Activated T-cell treated with anti-CD3 and anti-CD28 coated beads for 4 hours (primary cell): ENCODE measurements around the gene DCAF4.
A peak's percentile ranks its signal among the peaks of the same experiment; 100 is the strongest.

Experiments used
- DNase-seq: peaks from one replicate; pipeline ENCODE4 v3.0.0-alpha.2; 2020

Gene DCAF4, protein sequence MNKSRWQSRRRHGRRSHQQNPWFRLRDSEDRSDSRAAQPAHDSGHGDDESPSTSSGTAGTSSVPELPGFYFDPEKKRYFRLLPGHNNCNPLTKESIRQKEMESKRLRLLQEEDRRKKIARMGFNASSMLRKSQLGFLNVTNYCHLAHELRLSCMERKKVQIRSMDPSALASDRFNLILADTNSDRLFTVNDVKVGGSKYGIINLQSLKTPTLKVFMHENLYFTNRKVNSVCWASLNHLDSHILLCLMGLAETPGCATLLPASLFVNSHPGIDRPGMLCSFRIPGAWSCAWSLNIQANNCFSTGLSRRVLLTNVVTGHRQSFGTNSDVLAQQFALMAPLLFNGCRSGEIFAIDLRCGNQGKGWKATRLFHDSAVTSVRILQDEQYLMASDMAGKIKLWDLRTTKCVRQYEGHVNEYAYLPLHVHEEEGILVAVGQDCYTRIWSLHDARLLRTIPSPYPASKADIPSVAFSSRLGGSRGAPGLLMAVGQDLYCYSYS

DNA sequence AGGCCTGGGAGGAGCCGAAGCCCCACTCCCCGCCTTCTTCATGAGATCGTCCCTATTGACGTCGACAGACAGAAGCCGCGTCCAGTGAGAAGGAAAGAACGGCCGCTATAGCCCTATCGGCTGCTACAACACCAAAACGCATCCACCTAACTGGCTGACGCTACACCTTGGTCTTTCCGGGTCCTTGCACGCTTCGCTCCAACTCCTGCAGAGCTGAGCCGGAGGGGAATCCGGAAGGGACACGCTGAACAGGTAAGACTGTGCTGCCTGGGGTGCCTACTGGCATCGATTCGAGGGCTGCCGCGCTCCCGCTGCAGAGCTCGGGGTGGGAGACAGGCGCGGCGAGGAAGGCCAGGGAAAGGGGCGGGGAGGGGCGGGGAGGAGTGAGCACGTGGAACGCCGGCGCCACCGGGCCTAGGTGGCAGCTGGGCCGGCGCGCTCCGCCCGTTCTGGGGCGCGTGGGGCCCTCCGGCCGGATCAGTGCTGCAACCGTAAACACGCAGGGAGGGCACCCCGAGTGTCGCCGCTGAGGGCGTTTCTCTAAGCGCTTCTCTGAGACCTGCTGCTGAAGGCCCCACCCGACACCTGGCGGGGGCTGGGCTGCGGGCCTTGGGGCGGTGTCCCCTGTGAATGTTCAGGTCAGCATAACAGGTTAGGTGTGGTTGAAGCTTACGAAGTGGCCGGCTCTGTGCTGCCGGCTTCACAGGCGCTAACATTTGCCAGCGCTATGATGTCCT, at the start of gene DCAF4:
DCAF4 (plus strand) TSS at position 173 of the 737 bp plus-strand sequence. CDS start 11,515 bp downstream, outside the sequence.
- peak; percentile 90 for DNase-seq

DNA sequence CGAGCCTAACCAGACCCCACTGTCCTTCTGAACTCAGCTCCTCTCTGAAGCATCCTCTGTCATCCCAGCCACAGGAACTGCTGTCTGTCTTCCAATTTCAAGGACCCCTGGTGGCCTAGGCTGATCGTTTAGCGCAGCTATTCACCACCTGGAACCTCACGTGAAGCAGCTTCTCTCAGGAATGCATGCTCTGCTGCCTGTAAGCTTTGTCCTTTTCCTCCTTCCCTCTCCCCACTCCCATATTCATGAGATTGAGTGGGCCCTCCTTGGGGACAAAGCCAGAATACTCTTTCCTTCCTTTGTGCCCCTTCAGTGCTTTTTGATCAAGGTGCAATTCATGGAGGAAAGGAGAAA, 49.6 kb upstream of the DCAF4 start:
- DNase-seq = no peak

DNA sequence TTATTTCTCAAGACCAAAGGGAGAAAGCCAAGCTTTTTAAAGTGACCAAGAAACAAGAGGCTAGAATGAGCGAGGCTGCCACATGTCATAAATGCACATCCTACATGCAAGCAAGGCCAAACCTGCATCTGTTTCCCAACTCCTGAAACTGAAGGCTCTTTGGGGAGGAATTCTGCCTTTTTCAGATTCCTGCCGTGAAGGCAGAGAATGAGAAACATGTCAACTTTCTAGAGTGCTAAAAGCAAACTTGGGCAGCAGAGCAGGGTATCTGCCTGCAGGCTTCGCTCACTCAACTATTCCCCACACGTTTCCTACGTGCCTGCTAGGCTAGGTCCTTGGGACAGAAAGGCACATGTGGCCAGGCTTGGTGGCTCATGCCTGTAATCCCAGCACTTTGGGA, 47.5 kb upstream of the DCAF4 start:
- no peak for DNase-seq

DNA sequence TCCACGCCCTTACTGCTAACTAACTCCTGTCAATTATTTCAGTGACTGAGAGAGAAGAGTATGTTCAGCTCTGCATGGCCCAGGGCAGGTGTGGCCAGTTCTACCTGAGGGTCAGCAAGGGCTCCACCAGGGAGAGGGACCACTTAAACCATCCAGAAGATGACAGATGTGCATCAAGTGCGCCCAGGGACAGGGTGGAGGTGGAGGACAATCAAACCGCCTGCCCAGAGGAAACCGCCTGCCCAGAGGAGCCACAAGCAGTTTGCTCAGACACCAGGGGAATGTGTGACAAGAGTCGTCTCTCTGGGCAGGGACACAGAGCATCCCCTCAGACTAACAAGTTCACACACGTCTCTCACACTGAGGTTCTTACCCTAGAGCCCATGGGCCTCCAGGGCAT, 46.8 kb upstream of the DCAF4 start:
- DNase-seq = no peak

DNA sequence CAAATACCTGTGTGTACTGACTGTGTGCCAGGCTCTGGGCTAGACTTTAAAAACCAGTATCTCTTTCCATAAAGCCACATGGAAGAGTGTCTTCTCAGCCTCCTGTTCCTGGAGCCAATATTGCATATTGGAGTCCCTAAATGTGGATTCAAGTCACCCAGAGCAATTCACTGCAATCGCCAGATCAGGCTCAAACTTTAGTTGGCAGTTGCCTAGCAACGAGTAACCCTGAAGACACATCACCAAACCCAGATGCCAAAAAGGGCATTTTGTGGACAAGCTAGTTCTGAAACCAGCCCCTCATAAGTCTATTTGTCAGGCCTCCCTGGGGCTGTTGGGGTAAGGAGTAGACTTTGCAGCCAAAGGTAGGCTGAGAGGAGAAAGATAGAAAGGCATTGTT, 46.1 kb upstream of the DCAF4 start:
- no peak for DNase-seq

DNA sequence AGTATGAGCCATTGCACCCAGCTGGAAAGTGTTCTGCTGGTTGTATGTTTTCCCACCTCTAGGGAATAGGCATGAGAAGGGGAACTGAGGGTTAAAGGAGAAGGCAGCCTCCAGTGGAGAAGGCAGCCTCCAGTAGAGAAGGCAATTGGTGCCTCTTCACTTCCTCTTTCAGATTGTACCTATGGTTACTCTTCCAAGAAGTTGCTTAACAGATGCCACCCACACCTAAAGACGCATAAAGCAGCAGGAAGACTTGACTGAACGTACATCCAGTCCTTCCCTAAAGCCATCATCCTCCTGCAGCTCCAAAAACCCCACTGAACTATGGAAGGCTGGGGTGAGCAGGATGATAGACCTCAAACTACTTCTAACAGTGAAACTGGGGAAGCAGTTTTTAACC, 45.4 kb upstream of the DCAF4 start:
- DNase-seq = no peak

DNA sequence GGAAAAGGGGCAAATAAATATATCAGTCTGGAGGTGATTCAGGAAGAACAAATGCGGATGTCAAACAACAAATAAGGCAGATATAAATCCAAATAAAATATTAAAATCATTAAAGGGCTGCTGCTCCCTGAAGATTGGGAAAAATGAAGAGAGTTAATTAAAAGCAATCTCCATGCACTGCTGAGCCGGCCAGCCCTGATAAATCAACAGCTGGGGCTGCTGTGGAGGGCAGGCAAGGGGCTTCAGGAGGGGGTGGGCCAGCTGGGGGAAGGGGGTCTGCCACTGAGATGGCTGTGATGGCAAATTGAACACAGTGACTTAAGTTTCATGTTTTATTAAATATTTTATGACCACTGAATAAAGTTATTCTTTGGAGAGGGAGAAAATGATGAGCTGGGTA, 44.7 kb upstream of the DCAF4 start:
- no peak for DNase-seq

DNA sequence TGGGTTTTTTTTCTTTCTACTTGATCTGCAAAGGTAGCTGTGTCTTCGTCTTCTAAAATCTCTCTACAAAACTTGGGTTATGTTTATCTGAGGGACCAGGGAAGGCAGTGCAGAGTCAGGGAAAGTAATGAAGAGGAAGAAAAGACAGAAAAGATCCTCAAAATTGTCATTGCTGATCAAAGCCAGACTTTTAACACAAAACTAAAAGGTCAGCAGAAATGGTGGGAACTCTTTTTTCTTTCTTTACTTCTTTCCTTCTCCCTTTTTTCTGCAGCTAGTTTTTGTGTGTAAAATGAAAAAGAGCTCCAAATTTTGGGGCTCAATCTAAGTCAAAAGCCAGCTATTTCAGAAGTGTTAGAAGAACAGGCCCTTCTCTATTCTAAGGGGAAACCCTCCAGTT, 44.2 kb upstream of the DCAF4 start:
- no peak for DNase-seq

DNA sequence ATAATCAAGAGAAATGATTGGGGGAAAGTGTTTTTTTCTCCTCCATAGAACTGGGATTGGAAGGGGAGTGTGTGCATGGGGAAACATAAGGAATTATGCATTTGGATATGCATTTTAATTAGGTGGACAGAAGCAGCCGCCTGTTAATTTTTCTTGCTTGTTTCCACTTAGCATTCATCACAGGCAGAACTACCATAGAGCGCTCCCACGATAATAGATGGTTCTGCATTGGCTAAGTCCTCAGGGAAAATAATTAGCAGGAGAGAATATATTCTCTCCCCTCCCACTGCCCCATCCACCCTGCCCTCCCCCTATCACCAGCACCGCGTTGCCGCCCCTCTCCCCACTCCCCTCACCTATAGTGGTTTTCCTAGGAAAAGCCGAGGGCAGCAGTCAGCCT, 43.8 kb upstream of the DCAF4 start:
- no peak for DNase-seq

DNA sequence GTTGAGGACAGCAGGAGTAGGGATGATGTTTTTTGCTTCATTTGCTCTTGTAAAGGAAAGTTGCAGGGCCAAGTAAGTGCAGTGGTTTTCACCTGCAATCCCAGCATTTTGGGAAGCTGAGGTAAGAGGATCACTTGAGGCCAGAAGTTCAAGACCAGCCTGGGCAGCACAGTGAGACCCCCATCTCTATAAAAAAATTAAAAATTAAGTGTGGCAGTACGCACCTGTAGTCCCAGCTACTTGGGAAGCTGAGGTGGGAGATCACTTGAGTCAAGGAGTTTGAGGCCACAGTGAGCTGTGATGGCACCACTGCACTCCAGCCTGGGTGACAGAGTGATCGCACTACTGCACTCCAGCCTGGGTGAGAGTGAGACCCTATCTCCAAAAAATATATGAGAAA, 43.2 kb upstream of the DCAF4 start:
- no peak for DNase-seq

DNA sequence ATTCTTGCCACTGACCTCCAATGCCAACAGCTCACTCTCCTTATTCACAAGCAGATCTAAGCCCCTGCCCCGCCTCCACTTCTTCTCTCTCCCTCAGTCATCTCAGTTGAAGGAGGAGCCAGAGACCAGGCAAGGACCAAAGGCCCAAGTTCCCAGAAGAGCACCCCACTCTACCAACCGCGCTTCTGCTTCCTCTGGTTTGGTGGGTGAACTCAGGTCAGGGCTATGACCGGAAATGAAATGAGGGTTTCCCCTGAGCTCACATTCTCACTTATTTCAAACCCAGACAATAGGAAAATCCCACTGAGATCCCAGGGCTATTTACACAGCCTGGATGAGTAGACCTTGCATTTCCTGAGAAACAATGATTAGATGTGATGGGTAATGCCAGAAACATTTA, 42.3 kb upstream of the DCAF4 start:
- no peak for DNase-seq

DNA sequence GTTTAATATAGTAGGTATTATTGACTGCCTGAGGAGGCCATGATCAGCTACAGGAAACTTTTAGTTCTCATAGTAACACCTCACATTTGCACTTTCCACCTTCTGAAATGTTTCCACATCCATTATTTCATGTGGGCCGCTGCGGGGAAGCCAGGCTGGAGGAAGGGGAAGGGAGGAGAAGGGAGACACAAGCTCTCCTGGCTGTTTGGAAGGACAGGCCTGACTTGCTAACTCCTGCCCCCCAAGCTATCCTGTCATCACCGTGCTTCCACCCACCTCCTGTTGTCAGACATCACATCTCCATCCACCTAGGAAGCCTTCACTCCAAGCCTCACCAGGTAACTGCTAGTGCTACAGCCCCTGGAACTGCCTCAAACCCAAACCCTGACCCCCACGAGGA, 41.9 kb upstream of the DCAF4 start:
- DNase-seq = no peak

DNA sequence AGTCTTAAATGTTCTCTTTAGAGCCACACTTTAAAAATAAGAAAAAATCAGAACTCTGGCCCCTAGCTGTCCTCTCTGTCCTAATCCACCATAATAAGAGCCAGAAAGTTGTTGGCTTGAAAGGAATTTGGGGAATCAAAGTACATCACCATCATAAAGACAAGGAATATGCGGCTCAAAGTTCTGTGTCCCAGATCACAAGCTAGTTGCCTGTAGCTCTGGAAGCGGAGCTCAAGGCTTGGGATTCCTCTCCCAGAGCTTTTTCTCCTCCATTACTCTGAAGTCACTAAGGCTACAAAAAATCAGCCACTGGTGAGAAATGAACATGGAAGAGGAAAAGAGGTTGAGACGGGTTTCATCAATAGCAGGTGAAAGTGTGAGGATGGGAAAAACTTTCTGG, 38.8 kb upstream of the DCAF4 start:
- no peak for DNase-seq

DNA sequence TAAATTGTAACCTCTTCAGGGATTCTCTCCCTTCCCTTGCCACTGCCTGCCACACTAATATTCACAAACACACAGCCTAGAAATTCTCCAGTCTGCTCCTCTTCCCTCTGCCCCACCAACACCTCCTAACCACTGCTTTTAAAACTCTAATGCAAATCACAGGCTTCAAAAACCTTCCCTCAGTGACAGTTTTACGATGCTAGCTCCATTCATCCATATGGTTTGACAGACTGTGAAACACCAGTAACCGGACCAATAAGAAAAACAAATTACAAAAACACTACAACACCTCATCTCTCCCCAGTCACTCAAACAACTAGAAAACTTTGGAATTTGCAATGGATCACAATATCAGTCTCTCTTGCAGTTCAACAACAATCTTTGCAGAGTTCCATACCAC, 38.1 kb upstream of the DCAF4 start:
- no peak for DNase-seq

DNA sequence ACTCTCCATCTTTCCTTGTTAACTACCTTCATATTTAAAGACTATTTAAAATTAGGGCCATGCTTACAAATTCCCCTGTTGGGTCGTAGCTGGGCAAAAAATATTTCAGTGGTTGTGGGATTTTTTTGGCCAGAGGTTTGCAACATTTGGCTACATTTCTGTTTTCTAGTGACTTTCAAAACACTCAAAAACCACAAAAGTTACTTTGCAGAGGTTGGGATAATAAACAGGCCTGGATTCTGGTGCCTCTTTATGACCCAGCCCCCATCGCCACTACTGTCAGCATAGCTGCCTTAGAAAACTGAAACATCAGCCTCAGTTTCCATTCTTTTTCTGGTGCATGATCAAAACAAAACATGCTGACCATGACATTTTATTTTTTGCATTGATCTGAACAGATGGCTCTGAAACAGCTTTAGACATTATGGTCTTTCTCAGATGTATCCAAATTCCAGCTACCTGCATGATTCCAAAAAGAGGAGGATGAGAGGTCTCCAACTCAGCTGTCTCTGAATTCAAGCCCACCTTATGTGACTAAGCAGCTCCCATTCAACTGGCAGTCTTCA, 37.5 kb upstream of the DCAF4 start:
- no peak for DNase-seq

DNA sequence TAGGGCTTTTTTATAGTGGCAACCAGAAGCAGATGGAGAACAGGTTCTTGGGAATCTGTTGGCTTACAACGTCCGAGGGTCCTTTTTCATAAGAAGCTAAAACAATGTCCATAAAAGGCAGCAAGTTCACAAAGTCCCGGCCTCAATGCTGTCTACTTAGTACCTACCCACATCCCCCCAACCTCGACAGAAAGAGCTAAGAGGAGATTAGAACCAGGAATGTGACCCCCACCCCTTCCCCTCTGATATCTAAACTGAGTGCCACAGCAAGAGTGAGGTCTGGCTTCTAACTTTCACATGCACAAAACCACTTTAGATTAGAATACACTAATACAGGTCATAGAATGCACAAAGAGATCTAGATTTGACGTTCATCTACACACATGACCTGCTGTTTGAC, 36.9 kb upstream of the DCAF4 start:
- DNase-seq = no peak

DNA sequence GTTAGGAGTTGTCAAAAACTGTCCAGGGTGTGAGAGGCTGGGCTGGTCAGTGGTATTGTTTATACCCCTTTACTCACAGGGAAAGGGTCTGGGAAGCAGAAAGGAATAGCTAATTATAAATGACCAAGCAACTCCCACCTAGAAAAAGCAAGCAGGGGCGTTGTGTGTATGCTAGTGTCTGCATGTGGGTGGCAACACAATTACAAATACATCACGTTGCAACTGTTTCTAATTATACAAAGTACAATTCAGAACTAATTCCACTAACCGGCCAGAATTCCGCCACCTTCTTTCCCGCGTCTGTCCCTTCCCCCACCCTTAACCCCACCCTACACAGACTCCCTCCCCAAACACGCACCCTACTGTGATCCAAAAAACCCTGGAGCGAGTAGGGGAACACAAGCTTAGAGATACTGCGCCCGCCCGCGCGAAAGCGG, 34.6 kb upstream of the DCAF4 start:
- DNase-seq = no peak

DNA sequence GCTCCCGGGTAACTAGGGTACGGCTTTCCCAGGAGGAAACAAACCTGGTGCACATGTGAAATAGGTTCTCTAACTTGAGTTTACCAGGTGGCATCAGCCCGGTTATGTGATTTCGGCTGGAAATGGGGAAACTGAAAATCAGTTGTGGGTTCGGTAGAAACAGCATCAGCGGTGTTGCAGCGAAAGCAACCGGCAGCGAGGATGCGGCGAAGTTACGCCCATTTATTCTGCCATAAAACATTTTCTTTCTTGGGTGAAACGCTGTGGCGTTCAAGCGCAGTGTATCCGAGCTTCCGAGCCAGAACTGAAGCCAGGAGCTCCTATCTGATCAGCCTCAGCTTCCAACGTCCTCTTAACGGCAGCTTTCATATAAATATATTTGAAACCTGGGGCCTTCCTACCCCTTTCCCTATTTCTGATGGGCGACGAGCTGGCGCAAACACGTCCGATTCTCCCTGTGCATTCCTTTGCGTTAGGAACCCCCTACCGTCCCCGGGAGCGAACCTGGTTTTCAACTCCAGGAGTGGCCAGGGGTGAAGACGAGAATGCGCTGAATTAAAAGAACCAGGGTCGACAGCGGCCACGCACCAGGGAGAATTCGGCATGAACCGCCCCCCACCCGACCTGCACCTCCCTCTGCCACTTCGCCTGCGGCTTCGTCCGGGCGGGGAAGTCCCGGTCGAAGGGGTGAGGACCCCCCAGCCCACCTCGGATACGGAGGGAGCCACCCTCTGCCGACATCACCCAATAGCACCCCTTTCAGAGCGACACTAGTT, 34.0 kb upstream of the DCAF4 start:
- DNase-seq = peak; percentile 9

DNA sequence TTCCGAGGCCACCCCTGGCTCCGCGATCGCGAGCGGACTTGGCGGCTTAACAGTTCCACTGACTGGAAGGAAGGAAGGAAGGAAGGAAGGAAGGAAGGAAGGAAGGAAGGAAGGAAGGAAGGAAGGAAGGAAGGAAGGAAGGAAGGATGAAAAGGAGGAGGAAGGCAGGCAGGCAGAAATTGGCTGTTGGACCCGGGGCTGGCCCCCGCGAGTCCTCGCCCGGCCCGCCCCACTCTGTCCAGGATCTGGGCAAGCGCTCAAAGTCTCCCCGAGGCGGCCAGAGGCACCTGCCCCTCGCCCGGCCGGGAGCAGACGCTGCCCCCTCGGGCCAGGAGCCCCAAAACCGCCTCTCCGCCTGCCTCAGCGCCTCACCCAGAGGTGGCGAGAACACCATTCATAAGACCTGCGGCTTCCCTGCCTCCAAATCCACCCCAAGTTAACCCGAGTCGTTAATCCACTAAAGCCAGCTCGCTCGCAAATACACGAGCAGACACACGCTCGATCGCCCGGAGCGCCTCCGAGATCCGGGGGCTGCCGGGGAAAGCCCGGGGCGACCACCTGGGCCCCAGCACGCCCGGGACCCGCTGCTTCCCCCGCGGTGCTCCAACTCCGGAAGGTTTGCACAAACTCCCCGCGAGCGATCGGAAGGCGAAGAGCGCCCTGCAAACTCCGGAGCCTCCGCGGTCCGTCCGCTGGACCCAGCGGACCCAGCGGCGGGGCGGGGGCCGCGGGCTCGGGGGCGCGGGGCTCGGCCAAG, 33.2 kb upstream of the DCAF4 start:
- peak; percentile 7 for DNase-seq

DNA sequence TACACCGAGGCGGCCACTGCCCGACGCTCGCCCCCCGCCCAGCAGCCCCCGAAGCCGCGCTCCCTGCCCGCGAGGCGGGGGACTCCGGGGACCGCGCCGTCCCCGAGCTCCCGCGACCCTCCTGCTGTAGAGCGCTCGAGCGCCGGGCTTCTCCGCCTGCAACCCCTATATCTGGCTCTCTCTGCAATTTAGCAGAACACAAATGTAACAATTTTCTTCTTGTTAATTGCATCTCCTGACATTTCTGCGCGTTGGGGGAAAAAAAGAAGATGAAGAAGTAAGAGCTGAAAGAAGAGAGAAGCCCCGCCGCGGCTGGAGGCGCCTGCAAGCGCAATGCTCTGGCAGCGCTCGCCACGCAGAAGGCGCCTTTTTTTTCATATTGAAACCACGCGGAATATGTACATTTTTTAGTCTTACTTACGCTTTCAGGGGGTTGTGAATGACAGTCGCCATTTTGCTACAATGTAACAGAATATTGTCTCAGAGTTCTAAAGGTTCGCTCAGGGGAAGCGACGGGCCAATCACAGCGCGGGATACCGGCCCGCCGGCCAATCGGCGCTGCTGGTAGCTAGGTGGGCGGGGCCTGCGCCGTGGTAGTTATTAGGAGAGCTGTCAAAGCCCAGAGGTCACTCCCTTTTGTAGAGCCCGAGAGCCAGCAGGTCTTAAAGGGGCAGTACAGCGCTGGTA, 32.5 kb upstream of the DCAF4 start, which contains the start of gene DPF3:
DPF3 (minus strand) TSS at position 466 of the 687 bp plus-strand sequence; CDS start at position 453, 13 bp downstream.
- peak; percentile 89 for DNase-seq

DNA sequence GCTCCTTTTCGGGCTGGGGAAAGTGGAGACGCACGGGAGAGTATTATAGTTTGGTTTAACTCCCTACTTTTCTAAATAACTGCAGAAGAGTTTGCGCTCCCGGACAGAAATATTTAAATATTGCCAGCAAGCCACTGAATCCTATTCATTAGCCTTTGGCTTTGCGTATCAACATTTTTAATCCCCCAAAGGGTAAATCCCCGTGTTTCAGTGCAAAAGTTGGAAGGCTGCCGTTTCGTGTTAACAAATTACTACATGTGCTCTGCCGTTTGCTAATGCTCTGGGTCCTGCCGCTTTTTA, 32.0 kb upstream of the DCAF4 start:
- DNase-seq = no peak
